ENCODE measurements around the gene ZBTB32. TPM values are rescaled to one million over a fixed set of nuclear protein-coding genes. Genes with fewer than 3 reads are reported as not detected.

The ZBTB32 gene
- total and polyA plus RNA-seq, 9 donors, result 0.41 TPM; not detected in 8

- TF ChIP-seq EP300 (IDR thresholded peaks at IDR 0.05) (no peak), POLR2A (IDR thresholded peaks at IDR 0.05) (no peak)
- TF ChIP-seq, protein P1, sequence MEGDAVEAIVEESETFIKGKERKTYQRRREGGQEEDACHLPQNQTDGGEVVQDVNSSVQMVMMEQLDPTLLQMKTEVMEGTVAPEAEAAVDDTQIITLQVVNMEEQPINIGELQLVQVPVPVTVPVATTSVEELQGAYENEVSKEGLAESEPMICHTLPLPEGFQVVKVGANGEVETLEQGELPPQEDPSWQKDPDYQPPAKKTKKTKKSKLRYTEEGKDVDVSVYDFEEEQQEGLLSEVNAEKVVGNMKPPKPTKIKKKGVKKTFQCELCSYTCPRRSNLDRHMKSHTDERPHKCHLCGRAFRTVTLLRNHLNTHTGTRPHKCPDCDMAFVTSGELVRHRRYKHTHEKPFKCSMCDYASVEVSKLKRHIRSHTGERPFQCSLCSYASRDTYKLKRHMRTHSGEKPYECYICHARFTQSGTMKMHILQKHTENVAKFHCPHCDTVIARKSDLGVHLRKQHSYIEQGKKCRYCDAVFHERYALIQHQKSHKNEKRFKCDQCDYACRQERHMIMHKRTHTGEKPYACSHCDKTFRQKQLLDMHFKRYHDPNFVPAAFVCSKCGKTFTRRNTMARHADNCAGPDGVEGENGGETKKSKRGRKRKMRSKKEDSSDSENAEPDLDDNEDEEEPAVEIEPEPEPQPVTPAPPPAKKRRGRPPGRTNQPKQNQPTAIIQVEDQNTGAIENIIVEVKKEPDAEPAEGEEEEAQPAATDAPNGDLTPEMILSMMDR (IDR thresholded peaks at IDR 0.05), result no peak
- H3K27me3 ChIP-seq, result no peaks in the 10 kb centered on the region
- H3K27ac ChIP-seq, result no peak overlapping the region
- no peaks in the 10 kb centered on the region for H3K9me3 ChIP-seq
- no peak for DNase-seq
- no peak overlapping the region for H3K4me3 ChIP-seq
- H3K36me3 ChIP-seq, result no peaks in the 10 kb centered on the region
- intact Hi-C loops (cut with DNase I), result no loop called here
- no peaks in the 10 kb centered on the region for H3K4me1 ChIP-seq (ENCODE audit: insufficient read depth)
- WGBS, 3 donors, result 96% methylated on average over 6 of the region's 6 CpGs
Observed at GRCh38 chr19:35661995-35662340, 42.4 kb upstream of the ZBTB32 start.

- Histone ChIP-seq H3K27ac (no peak overlapping the region), H3K4me3 (no peak overlapping the region), H3K36me3 (no peaks in the 10 kb centered on the region), H3K27me3 (no peaks in the 10 kb centered on the region), H3K4me1 (ENCODE audit: insufficient read depth) (no peaks in the 10 kb centered on the region), H3K9me3 (no peaks in the 10 kb centered on the region)
- intact Hi-C loops (cut with DNase I), result no loop called here
- TF ChIP-seq EP300 (IDR thresholded peaks at IDR 0.05) (no peak), POLR2A (IDR thresholded peaks at IDR 0.05) (no peak)
- TF ChIP-seq, protein P1 (IDR thresholded peaks at IDR 0.05), result no peak
- no peak for DNase-seq
- WGBS, 3 donors, result 79 to 81% (median 80%) methylated on average over 3 of the region's 3 CpGs
Observed at GRCh38 chr19:35663981-35664380, 40.4 kb upstream of the ZBTB32 start.

GRCh38 chr19:35665157-35665556 lies 39.2 kb upstream of the ZBTB32 start:
- no peak for DNase-seq
- TF ChIP-seq POLR2A (IDR thresholded peaks at IDR 0.05) (no peak), EP300 (IDR thresholded peaks at IDR 0.05) (no peak)
- TF ChIP-seq, protein P1 (IDR thresholded peaks at IDR 0.05), result no peak
- Histone ChIP-seq H3K27ac (no peak overlapping the region), H3K4me3 (no peak overlapping the region), H3K4me1 (ENCODE audit: insufficient read depth) (no peaks in the 10 kb centered on the region), H3K36me3 (no peaks in the 10 kb centered on the region), H3K9me3 (no peaks in the 10 kb centered on the region), H3K27me3 (no peaks in the 10 kb centered on the region)
- WGBS, 3 donors, result 91 to 94% (median 94%) methylated on average over 24 of the region's 24 CpGs
- intact Hi-C loops (cut with DNase I), result no loop called here

- DNase-seq, result no peak
Observed at GRCh38 chr19:35665604-35666003, 38.8 kb upstream of the ZBTB32 start.

More at GRCh38 chr19:35665604-35666003, 38.8 kb upstream of the ZBTB32 start:
- Histone ChIP-seq H3K4me3 (no peak overlapping the region), H3K27me3 (no peaks in the 10 kb centered on the region), H3K36me3 (no peaks in the 10 kb centered on the region), H3K4me1 (ENCODE audit: insufficient read depth) (no peaks in the 10 kb centered on the region), H3K27ac (no peak overlapping the region), H3K9me3 (no peaks in the 10 kb centered on the region)
- intact Hi-C loops (cut with DNase I), result no loop called here
- TF ChIP-seq, protein P1 (IDR thresholded peaks at IDR 0.05), result no peak
- TF ChIP-seq EP300 (IDR thresholded peaks at IDR 0.05) (no peak), POLR2A (IDR thresholded peaks at IDR 0.05) (no peak)
- WGBS, 3 donors, result 61 to 81% (median 61%) methylated on average over 7 of the region's 7 CpGs

Data from ovary (tissue), 9 donors.